Measurements from ENCODE around the gene TRIP10. TPM values are rescaled to one million over a fixed set of nuclear protein-coding genes. Genes with fewer than 3 reads are reported as not detected.

The TRIP10 gene
- total and polyA plus RNA-seq, 2 of the 13 experiments (the other 11 are each of a cell fraction or from before 2014, with no cell fraction given), result 32.5 to 33.2 TPM

GRCh38 chr19:6731822-6732221 lies 7.7 kb upstream of the TRIP10 start:
- Histone ChIP-seq H3K79me2 (ENCODE audit: insufficient read depth, low read length) (peaks cover 14% of the 10 kb centered on the region), H3K4me2 (ENCODE audit: low read depth, low read length) (no peak overlapping the region), H3K36me3 (replicated peaks in 1 of 2; ENCODE audit: control insufficient read depth in 1 of 2, insufficient read depth in 2 of 2, low read length in 2 of 2) (peaks cover 0 to 2% of the 10 kb centered on the region in 2 experiments; a peak in 2 of 5 replicates), H3K9ac (ENCODE audit: insufficient read depth, low read depth, low read length) (no peak overlapping the region), H3K4me1 (ENCODE audit: insufficient read depth, low read length) (peaks cover 65% of the 10 kb centered on the region), H3K9me3 (ENCODE audit: low read length) (no peaks in the 10 kb centered on the region), H3K27ac (ENCODE audit: extremely low read length, insufficient read depth, low read length) (no peak overlapping the region), H4K20me1 (ENCODE audit: insufficient read depth, low read length) (no peaks in the 10 kb centered on the region), H3K27me3 (ENCODE audit: control insufficient read depth in 1 of 2, insufficient read depth in 2 of 2, low read length in 2 of 2) (no peaks in the 10 kb centered on the region), H2AFZ (ENCODE audit: low read length) (no peak overlapping the region), H3K4me3 (replicated peaks in 1 of 3; ENCODE audit: insufficient read depth in 1 of 3, low read depth in 2 of 3, low read length in 3 of 3) (no peak overlapping the region)
- TF ChIP-seq ZBTB2 (CRISPR knock-in tag; IDR thresholded peaks at IDR 0.05; ENCODE audit: low read depth), result no peak
- peak; percentile 33 for TF ChIP-seq AGO2 (optimal IDR thresholded peaks at IDR 0.05; ENCODE audit: low read depth, low read length)
- no peak for TF ChIP-seq POGZ (CRISPR knock-in tag; IDR thresholded peaks at IDR 0.05)
- no peak for TF ChIP-seq ZNF580 (CRISPR knock-in tag; IDR thresholded peaks at IDR 0.05; ENCODE audit: borderline replicate concordance, low read depth)
- no peak for TF ChIP-seq NFE2L2 (IDR thresholded peaks at IDR 0.05; ENCODE audit: low read length)
- TF ChIP-seq PRDM15 (CRISPR knock-in tag; IDR thresholded peaks at IDR 0.05), result no peak
- TF ChIP-seq NFYB (CRISPR knock-in tag; IDR thresholded peaks at IDR 0.05), result no peak
- no peak for TF ChIP-seq ZBTB10 (CRISPR knock-in tag; IDR thresholded peaks at IDR 0.05; ENCODE audit: borderline replicate concordance)
- WGBS (ENCODE audit: low lambda C conversion rate), result 93% methylated on average over 22 of the region's 22 CpGs
- in situ Hi-C loops (cut with HindIII; ENCODE audit: extremely low pct_ligation_motif_present, low pct_unique_long_range_greater_than_20kb), result no loop called here
- ATAC-seq (no peak), DNase-seq (ENCODE audit: low spot score) (no peak), FAIRE-seq (no peak)
- ChIA-PET POLR2A (interaction anchor here (3.8 kb wide), 1 partner anchor 12 kb away, joined by 187 read pairs; the partner anchor contains the start of gene C3), CTCF (ENCODE audit: low intra/inter-chr PET ratio, low total read pairs) (no interaction called here)
- BruUV-seq (replicated peaks), result no TSS peak
- intact Hi-C loops (cut with micrococcal nuclease; ENCODE audit: unreplicated experiment), result loop anchor here (10.0 kb wide), 1 partner anchor 1143 kb away; the partner anchor contains the start of gene PRR36

Data from HepG2 (cell line).